Cardiac muscle cell (in vitro differentiated cells and primary cell): ENCODE data around the gene NCAM1. TPM values are rescaled to one million over a fixed set of nuclear protein-coding genes. Genes with fewer than 3 reads are reported as not detected.

Experiments used
- DNase-seq, 2 donors: peaks; one replicate each; pipeline versions ENCODE4 v3.0.0 to v3.0.0-alpha.2; 2010 to 2017; ENCODE audit warnings: low read depth in 1 of 2, low spot score in 1 of 2
- H3K27ac ChIP-seq: fragments of 200-600 bp; sonication (generic); 2 replicates; pipeline ENCODE4 v1.5.1; 2016
- H3K27me3 ChIP-seq: fragments of 200-600 bp; sonication (generic); 2 replicates; pipeline ENCODE4 v1.6.0; 2016; ENCODE audit warnings: control low read depth
- H3K36me3 ChIP-seq: fragments of 200-600 bp; sonication (generic); 2 replicates; pipeline ENCODE4 v1.5.1; 2016; ENCODE audit warnings: control low read depth
- H3K4me1 ChIP-seq: fragments of 200-600 bp; sonication (generic); 2 replicates; pipeline ENCODE4 v1.8.1; 2017; ENCODE audit warnings: low read depth, mild to moderate bottlenecking, mixed run types
- H3K4me3 ChIP-seq: fragments of 200-600 bp; sonication (generic); 2 replicates; pipeline ENCODE4 v1.5.1; 2016; ENCODE audit warnings: mild to moderate bottlenecking
- H3K9me3 ChIP-seq: fragments of 200-600 bp; sonication (generic); 2 replicates; pipeline ENCODE4 v1.5.1; 2017; ENCODE audit warnings: low read depth, mild to moderate bottlenecking, control low read depth
- CTCF ChIP-seq: IDR thresholded peaks from 2 replicates; pipeline ENCODE4 v1.5.1; 2012; ENCODE audit warnings: low read depth, mild to moderate bottlenecking, low read length
- polyA plus RNA-seq: library from polyadenylated mRNA; unstranded; fragments of >200 nt; fragmentation: Nextera tagmentation; extraction: Ambion mirVana; gene quantifications from 2 replicates; pipeline ENCODE4 v1.2.1, GENCODE V29; 2016
- total RNA-seq: library from RNA; depleted of rRNA; stranded (reverse); fragments of >200 nt; gene quantifications from 2 replicates; pipeline ENCODE4 v1.2.3, GENCODE V29; 2016

Gene NCAM1
- total and polyA plus RNA-seq, 2 experiments from 2014 or later, result 61.9 to 203 TPM

- no peak for DNase-seq
- Histone ChIP-seq H3K36me3 (no peaks in the 10 kb centered on the region), H3K4me3 (no peak overlapping the region), H3K9me3 (no peaks in the 10 kb centered on the region), H3K27ac (no peak overlapping the region), H3K4me1 (no peaks in the 10 kb centered on the region), H3K27me3 (no peaks in the 10 kb centered on the region)
- TF ChIP-seq CTCF, result no peak
Observed at GRCh38 chr11:112971827-112972226, 10.6 kb downstream of the NCAM1 start.

GRCh38 chr11:112972399-112973145 is 11.4 kb downstream of the NCAM1 start:
- no peak overlapping the region for H3K27ac ChIP-seq
- no peaks in the 10 kb centered on the region for H3K4me1 ChIP-seq
- H3K36me3 ChIP-seq, result no peaks in the 10 kb centered on the region
- H3K27me3 ChIP-seq, result no peaks in the 10 kb centered on the region
- H3K4me3 ChIP-seq, result no peak overlapping the region
- TF ChIP-seq CTCF, result no peak
- DNase-seq, result no peak
- no peaks in the 10 kb centered on the region for H3K9me3 ChIP-seq

GRCh38 chr11:112975051-112975450 is 13.8 kb downstream of the NCAM1 start:
- no peaks in the 10 kb centered on the region for H3K36me3 ChIP-seq
- H3K4me1 ChIP-seq, result no peaks in the 10 kb centered on the region
- no peaks in the 10 kb centered on the region for H3K27me3 ChIP-seq
- no peak overlapping the region for H3K27ac ChIP-seq
- H3K9me3 ChIP-seq, result no peaks in the 10 kb centered on the region
- no peak for TF ChIP-seq CTCF
- DNase-seq, result peak in 1 of 2 donors; percentile 24
- H3K4me3 ChIP-seq, result no peak overlapping the region

- H3K4me1 ChIP-seq, result no peaks in the 10 kb centered on the region
- H3K9me3 ChIP-seq, result no peaks in the 10 kb centered on the region
- no peak overlapping the region for H3K4me3 ChIP-seq
- TF ChIP-seq CTCF, result no peak
- H3K36me3 ChIP-seq, result no peaks in the 10 kb centered on the region
- no peak for DNase-seq
- H3K27me3 ChIP-seq, result no peaks in the 10 kb centered on the region
- H3K27ac ChIP-seq, result no peak overlapping the region
Observed at GRCh38 chr11:112975493-112975892, 14.3 kb downstream of the NCAM1 start.

GRCh38 chr11:112977755-112978154 is 16.5 kb downstream of the NCAM1 start:
- TF ChIP-seq CTCF, result no peak
- no peaks in the 10 kb centered on the region for H3K4me1 ChIP-seq

More at GRCh38 chr11:112977755-112978154, 16.5 kb downstream of the NCAM1 start:
- DNase-seq, result peak in 1 of 2 donors; percentile 92
- Histone ChIP-seq H3K36me3 (no peaks in the 10 kb centered on the region), H3K9me3 (no peaks in the 10 kb centered on the region), H3K4me3 (no peak overlapping the region), H3K27ac (no peak overlapping the region), H3K27me3 (no peaks in the 10 kb centered on the region)
